Kidney (tissue), 14 donors: ENCODE results near the gene RAB3IP. TPM values are rescaled to one million over a fixed set of nuclear protein-coding genes. Genes with fewer than 3 reads are reported as not detected.
"Not testable (repeated sequence)": the region's sequence is repeated elsewhere in the genome, so short reads cannot be mapped to it uniquely, and the experiment has no call there.

ENCODE experiments used
- DNase-seq, 5 donors: peaks; one replicate each; pipeline ENCODE4 v3.0.0-alpha.2; 2013 to 2020
- FAIRE-seq: peaks from 2 replicates; lab custom pipeline; 2012; peaks lifted over from hg19 to GRCh38; lab: Jason Lieb, UNC
- H3K27ac ChIP-seq, 2 donors: one replicate each; pipeline ENCODE4 v1.7.0; 2013; ENCODE audit warnings: low read depth in 2 of 2, low read length in 2 of 2, inconsistent platforms in 1 of 2
- H3K27me3 ChIP-seq: one replicate; pipeline ENCODE4 v1.7.1; 2013; ENCODE audit warnings: low read length, inconsistent platforms; ENCODE audit not compliant: control insufficient read depth, insufficient read depth
- H3K36me3 ChIP-seq, 3 donors: one replicate each; pipeline versions ENCODE4 v1.7.0 to v1.7.1; 2013; ENCODE audit warnings: low read length in 3 of 3, control low read depth in 1 of 3, inconsistent platforms in 1 of 3; ENCODE audit not compliant: insufficient read depth in 3 of 3, control insufficient read depth in 2 of 3
- H3K4me1 ChIP-seq, 3 donors: one replicate each; pipeline versions ENCODE4 v1.7.0 to v1.7.1; 2013; ENCODE audit warnings: low read length in 3 of 3, inconsistent platforms in 1 of 3, low read depth in 1 of 3; ENCODE audit not compliant: control insufficient read depth in 2 of 3, insufficient read depth in 2 of 3
- H3K4me3 ChIP-seq, 3 donors: one replicate each; pipeline versions ENCODE4 v1.7.0 to v1.8.1; 2013; ENCODE audit warnings: low read length in 3 of 3, control low read depth in 1 of 3, inconsistent platforms in 1 of 3
- H3K9ac ChIP-seq, 3 donors: one replicate each; pipeline versions ENCODE4 v1.7.0 to v1.7.1; 2013; ENCODE audit warnings: low read length in 3 of 3, control low read depth in 1 of 3, inconsistent platforms in 1 of 3
- H3K9me3 ChIP-seq, 3 donors: one replicate each; pipeline versions ENCODE4 v1.7.0 to v1.7.1; 2013; ENCODE audit warnings: low read length in 3 of 3, control low read depth in 1 of 3, inconsistent platforms in 1 of 3; ENCODE audit not compliant: control insufficient read depth in 2 of 3, insufficient read depth in 1 of 3
- intact Hi-C: fragments of 100-400 bp; cut with DNase I; formaldehyde crosslinking; loops from one replicate; pipeline ENCODE4 v1.11.1; 2022
- polyA plus RNA-seq: library from polyadenylated mRNA; stranded (reverse); fragments of 350-450 nt; fragmentation: Illumina TruSeq; extraction: RNeasy Lipid Tissue Mini Kit (QIAGEN cat#74804); gene quantifications from one replicate; pipeline ENCODE4 v1.2.3, GENCODE V29; 2014; ENCODE audit warnings: low read depth, low replicate concordance; ENCODE audit not compliant: insufficient read depth
- total RNA-seq: library from RNA; stranded (reverse); fragmentation: NEBNext Ultra II Directional; extraction: Animal tissue kit (Norgen Biotek cat#: 25700); gene quantifications from one replicate; pipeline ENCODE4 v1.2.1, GENCODE V29; 2021
- TF ChIP-seq, protein P1 (sequence below): IDR thresholded peaks from 3 replicates; pipeline ENCODE4 v1.5.1; 2012; ENCODE audit warnings: mild to moderate bottlenecking, moderate library complexity, borderline replicate concordance; ENCODE audit not compliant: insufficient read depth; ENCODE audit errors: extremely low read depth
- donor health status: control.
- donor health status: control.
- donor health status: control.
- donor health status: control.
- donor health status: control.
- donor health status: DM: yes; HTN: yes; CAD: no.
- donor health status: Normal renal cell carcinoma (clear cell type).

The RAB3IP gene
- total and polyA plus RNA-seq, 2 donors from 2014 or later: 58.4 to 73.6 TPM

DNA sequence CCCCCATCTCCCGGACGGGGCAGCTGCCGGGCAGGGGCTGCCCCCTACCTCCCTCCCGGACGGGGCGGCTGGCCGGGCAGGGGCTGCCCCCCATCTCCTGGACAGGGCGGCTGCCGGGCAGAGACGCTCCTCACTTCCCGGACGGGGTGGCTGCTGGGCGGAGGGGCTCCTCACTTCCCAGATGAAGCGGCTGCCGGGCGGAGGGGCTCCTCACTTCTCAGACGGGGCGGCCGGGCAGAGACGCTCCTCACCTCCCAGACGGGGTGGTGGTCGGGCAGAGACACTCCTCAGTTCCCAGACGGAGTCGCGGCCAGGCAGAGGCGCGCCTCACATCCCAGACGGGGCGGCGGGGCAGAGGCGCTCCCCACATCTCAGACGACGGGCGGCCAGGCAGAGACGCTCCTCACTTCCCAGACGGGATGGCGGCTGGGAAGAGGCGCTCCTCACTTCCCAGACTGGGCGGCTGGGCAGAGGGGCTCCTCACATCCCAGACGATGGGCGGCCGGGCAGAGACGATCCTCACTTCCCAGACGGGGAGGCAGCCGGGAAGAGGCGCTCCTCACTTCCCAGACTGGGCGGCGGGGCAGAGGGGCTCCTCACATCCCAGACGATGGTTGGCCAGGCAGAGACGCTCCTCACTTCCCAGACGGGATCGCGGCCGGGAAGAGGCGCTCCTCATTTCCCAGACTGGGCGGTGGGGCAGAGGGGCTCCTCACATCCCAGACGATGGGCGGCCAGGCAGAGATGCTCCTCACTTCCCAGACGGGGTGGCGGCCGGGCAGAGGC is 114.7 kb downstream of the RAB3IP start:
- H3K36me3 ChIP-seq, H3K27me3 ChIP-seq, H3K4me3 ChIP-seq, H3K9ac ChIP-seq, FAIRE-seq, DNase-seq, intact Hi-C loops, H3K27ac ChIP-seq, H3K4me1 ChIP-seq, H3K9me3 ChIP-seq: not testable (repeated sequence)

DNA sequence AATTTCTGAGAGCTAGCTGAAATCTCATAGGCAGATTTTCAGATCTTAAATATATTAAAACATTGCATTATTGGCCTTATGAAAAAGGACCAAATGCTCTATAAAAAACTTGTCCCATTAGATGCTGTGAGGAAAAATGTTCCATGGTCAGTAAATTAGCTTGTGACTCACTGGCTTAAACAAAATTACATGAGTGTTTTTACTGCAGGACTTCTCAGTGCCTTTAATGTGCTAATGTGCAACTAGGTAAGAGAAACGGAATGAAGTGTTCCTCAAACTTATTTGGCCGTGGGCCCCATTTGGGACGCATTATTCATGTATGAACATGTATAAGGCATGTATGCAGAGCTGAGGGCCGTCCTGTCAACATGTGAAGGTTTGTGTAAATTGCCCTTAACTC is 128.0 kb downstream of the RAB3IP start:
- TF ChIP-seq, protein P1, sequence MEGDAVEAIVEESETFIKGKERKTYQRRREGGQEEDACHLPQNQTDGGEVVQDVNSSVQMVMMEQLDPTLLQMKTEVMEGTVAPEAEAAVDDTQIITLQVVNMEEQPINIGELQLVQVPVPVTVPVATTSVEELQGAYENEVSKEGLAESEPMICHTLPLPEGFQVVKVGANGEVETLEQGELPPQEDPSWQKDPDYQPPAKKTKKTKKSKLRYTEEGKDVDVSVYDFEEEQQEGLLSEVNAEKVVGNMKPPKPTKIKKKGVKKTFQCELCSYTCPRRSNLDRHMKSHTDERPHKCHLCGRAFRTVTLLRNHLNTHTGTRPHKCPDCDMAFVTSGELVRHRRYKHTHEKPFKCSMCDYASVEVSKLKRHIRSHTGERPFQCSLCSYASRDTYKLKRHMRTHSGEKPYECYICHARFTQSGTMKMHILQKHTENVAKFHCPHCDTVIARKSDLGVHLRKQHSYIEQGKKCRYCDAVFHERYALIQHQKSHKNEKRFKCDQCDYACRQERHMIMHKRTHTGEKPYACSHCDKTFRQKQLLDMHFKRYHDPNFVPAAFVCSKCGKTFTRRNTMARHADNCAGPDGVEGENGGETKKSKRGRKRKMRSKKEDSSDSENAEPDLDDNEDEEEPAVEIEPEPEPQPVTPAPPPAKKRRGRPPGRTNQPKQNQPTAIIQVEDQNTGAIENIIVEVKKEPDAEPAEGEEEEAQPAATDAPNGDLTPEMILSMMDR: no peak
- H3K4me1 ChIP-seq: no peaks in the 10 kb centered on the region
- H3K9ac ChIP-seq: no peak overlapping the region
- H3K36me3 ChIP-seq: no peaks in the 10 kb centered on the region
- FAIRE-seq (no peak), DNase-seq (no peak)
- no peak overlapping the region for H3K27ac ChIP-seq
- no peaks in the 10 kb centered on the region for H3K9me3 ChIP-seq
- no peaks in the 10 kb centered on the region for H3K27me3 ChIP-seq
- intact Hi-C loops: no loop called here
- H3K4me3 ChIP-seq: no peak overlapping the region

DNA sequence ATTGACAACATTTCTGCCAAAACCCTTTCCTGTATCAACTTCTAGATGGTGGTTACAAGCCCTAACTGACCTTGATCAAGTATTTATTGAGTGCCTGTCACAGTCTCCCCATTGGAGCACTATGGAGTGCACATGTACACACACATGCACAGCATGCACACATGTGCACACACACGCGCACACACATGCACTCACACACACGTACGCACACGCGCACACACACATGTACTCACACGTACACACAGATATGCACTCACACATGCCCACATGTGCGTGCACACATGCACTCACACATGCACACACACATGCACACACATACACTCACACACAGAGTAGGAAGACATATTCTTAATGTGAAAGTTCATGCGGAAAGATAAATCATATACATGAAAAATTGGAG is 130.0 kb downstream of the RAB3IP start:
- intact Hi-C loops: no loop called here
- no peaks in the 10 kb centered on the region for H3K36me3 ChIP-seq
- no peak overlapping the region for H3K4me3 ChIP-seq
- H3K9ac ChIP-seq: no peak overlapping the region
- H3K27ac ChIP-seq: no peak overlapping the region
- FAIRE-seq (no peak), DNase-seq (no peak)
- no peaks in the 10 kb centered on the region for H3K4me1 ChIP-seq
- H3K9me3 ChIP-seq: no peaks in the 10 kb centered on the region
- H3K27me3 ChIP-seq: no peaks in the 10 kb centered on the region
- TF ChIP-seq, protein P1: no peak

DNA sequence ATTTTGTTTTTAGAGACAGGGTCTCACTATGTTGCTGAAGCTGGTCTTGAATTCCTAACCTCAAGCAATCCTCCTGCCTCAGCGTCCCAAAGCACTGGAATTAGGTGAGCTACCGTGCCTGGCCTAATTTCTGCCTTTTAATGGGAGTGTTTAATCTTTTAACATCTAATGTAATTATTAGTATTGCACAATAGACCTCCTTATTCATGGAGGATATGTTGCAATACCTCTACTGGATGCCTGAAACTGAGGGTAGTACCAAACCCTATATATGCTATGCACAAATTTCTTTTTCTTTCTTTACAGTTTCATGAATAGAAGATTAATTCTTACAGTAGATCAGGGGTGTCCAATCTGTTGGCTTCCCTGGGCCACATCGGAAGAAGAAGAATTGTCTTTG is 134.1 kb downstream of the RAB3IP start:
- TF ChIP-seq, protein P1: no peak
- no peak for DNase-seq
- Histone ChIP-seq H3K36me3 (no peaks in the 10 kb centered on the region), H3K27me3 (no peaks in the 10 kb centered on the region), H3K27ac (no peak overlapping the region), H3K9ac (no peak overlapping the region), H3K9me3 (no peaks in the 10 kb centered on the region), H3K4me3 (no peak overlapping the region), H3K4me1 (no peaks in the 10 kb centered on the region)
- FAIRE-seq: no peak
- intact Hi-C loops: no loop called here

Other genes with a start within 250 kb of the RAB3IP start
- gene CCT2, start 153.4 kb upstream of the RAB3IP start, total RNA-seq: 117 TPM
- 125 TPM for gene CCT2, start 153.4 kb upstream of the RAB3IP start, polyA plus RNA-seq
- gene LRRC10, start 128.0 kb upstream of the RAB3IP start, total RNA-seq: not detected
- not detected for gene LRRC10, start 128.0 kb upstream of the RAB3IP start, polyA plus RNA-seq
- gene BEST3, start 39.6 kb upstream of the RAB3IP start, total RNA-seq: 0.57 TPM
- 0.82 TPM for gene BEST3, start 39.6 kb upstream of the RAB3IP start, polyA plus RNA-seq
- gene MYRFL, start 86.4 kb downstream of the RAB3IP start, total RNA-seq: 0.82 TPM
- 1.6 TPM for gene MYRFL, start 86.4 kb downstream of the RAB3IP start, polyA plus RNA-seq